GM18870 (cell line): ENCODE results near the gene HSDL1.

Experiments used
- ATAC-seq: cut with Tn5 transposase; IDR thresholded peaks from one replicate; pipeline ENCODE4 v1.9.1; 2021; ENCODE audit warnings: moderate library complexity; ENCODE audit not compliant: unreplicated experiment

The HSDL1 gene

DNA sequence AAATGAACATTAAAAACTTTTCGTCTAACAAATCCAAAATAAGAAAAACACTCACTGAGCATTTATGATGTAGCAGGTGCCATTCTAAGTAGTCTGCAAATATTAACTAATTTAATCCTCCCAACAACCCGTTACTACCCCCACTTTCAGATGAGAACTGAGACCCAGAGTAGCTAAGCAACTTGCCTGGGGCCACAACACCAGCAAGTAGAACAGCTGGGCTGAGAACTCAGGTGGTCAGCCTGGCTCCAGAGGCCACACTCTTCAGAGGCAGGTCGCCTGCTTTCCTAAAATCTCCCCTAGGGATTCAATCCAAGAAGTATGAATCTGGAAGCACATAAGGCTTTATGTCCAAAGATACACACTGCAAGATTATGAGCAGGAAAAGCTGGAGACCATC, 34.5 kb downstream of the HSDL1 start:
- ATAC-seq = no peak

DNA sequence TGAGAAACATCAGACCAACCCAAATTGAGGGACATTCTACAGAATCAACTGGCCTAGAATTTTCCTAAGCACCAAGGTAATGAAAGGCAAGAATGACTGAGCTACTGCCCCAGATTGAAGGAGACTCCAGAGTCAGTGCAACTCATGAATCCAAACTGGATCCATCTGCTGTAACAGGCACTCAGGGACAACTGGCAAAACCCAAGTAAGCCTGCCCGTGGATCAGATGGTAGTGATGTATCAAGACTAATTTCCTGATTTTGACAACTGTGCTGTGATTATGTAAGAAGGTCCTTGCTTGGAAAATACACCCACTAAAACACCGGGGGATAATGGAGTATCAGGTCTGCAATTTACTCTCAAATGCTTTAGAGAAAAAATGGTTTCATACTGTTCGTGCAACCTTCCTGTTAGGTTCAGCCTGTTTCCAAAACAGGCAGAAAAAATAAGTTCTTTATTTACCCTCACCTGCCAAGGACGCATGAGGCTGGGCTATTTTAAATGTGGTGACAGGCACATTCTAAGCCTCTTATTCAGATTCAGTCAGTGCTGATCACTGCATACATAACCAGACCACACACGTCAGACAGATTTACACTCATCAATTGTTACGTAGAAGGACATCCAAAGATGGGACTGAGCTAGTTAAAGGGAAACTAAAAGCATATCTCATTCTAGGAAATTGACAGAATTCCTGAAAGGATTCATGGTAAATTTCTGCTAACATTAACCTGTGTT, 35.2 kb downstream of the HSDL1 start:
- ATAC-seq = no peak

DNA sequence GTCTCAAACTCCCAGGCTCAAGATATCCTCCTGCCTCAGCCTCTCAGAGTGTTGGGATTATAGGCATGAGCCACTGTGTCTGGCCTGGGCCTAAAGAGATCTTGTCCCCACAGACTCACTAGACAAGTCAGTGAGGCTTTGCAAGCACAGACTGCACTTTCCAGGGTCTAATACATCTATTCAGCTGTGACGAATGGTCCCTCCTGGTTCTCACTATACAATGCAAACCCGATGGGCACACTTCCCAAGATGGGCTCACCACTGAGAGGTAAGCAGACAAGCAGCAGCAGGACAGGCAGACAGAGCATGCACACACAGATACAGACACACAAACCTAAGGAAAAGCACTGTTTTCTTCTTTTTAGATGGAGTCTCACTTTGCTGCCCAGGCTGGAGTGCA, 37.1 kb downstream of the HSDL1 start:
- ATAC-seq = no peak

DNA sequence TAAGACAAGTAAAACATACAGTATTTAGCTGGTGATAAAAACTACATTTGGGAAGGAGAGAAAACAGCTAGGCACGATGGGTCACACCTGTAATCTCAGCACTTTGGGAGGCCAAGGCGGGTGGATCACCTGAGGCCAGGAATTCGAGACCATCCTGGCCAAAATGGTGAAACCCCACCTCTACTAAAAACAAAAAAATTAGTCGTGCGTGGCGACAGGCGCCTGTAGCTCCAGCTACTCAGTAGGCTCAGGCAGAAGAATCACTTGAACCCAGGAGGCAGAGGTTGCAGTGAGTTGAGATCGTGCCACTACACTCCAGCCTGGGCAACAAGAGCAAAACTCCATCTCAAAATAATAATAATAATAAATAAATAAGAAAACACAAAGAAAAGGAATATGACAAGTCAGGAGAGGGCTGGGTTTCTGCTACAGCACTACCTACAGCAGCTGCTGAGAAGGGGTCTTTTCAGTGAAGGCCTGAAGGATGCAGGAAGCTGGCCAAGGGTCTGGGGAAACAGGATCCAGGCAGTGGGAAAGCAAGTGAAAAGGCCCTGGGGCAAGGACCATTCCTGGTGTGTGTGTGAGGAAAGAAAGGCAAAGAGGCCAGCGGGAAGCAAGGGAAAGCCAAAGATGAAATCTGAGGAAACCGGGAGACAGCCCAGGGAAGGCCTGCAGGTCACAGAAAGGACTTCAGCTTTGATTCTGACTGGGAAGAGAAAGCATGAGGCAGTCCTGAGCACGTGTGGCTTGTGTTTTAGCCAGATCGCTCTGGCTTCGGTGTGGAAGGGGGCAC, 38.8 kb downstream of the HSDL1 start:
- ATAC-seq = no peak

DNA sequence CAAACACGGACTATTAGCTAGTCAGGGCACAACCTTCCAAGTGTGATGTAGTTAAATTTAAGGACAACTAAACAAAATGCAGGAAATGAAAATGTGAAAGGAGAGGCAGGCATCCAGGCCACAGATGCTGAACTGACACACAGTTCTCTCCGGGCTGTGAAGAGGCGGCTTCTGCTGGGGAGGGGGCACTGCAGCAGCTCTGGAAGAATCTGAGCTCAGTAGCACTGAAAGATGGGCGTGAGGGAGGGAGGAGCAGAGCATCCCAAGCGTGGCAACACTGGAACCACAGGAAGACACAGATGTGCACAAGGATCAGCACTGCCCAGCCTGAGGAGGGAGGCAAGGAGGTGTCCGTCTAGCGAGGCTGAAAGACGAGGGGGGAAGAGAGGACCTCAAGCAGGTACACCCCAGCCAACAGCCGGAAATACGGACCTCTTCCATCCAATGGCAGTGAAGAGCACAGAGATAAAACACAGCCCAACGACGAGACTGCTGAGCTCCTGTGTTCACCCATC, 39.6 kb downstream of the HSDL1 start:
- ATAC-seq = no peak

DNA sequence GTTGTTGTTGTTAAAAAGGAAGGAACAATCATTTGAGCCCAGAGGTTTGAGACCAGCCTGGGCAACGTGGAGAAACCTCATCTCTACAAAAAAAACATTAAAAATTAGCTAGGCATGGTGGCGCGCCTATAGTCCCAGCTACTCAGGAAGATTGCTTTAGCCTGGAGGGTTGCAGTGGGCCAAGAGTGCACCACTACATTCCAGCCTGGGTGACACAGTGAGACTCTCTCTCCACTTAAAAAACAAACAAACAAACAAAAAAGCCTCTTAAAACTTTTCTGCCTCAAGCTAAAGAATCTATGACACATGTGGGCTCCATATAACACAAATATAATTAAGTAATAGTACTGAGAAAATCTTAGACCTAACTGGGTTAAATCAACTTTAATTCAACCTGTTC, 40.7 kb downstream of the HSDL1 start:
- ATAC-seq = no peak

DNA sequence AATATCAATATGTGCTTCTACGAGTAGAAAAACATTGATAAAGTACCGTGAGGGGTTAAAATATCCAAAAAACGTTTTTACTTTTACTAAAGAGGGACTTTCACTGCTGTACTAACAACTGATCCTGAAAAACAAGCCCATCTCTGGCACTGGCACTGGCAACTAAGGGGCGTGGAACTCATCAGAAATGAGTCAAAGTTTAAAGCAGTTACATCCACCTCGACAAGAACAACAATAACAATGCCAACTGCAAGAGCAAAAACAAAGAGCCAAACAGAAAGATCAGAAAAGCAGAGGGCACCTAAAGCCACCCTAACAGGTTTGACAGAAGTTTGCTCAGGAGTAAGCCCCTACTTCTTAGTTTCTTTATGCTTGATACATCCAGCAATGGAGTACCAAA, 41.3 kb downstream of the HSDL1 start:
- ATAC-seq = no peak

DNA sequence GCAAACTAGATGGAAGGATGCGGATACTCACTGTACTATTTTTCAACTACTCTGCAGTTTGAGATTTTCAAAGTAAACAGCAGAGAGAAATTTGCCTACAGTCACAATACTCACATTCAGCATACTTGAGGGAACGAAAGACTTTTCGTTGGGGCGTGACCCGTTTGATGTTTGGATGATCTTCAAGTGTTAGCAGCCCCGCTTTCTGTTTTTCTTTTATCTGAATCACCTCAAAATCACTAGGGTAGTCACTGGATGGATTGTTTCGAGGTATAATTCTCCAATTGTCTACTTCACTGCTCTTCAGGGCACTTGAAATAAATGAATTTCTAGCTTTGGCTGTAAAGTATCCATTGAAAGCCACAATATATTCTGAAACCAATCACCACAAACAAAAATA, 46.0 kb downstream of the HSDL1 start:
- ATAC-seq = no peak

DNA sequence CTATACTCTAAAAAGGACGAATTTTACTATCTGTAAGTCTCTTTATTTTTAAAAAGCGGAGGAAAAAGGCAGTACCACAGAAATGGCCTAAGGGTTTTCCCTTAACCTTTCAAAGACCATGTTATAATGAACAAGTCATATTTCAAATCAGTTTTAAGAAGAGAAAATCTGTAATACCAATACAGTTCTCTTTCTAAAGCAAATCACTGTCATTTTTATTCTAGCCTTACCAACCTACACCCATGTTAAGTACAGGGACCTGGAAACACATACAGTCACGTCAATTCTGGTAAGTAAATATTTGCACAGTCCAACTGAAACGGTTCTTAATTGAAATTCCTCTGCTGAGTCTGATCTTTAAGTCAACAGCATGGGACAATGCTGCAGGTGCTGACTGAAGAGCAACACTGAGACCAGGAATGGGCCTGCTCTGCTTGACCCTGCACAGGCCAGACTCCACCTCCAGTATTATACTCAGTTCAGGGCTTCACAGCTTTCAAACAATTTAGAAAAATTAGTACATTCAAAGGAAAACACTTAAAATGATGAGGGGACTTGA, 48.5 kb downstream of the HSDL1 start:
- ATAC-seq = no peak

DNA sequence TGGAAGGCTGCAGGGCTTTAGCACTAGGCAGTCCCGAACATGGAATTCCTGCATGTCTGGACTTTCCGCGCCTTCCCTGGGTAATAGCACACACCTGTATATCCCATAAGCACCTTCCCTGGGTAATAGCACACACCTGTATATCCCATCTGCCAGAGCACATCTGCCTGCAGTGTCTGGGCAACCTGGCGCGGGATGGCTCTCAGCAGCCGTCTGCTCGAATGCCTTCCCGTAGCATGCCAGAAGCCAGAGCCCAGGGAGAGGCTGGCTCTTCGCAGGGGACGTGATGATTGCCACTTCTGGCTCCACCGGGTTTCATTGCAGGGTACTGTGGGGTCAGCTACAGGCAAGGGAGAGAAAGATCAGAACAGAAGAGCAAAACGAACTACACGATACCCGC, 49.5 kb downstream of the HSDL1 start:
- ATAC-seq = no peak

DNA sequence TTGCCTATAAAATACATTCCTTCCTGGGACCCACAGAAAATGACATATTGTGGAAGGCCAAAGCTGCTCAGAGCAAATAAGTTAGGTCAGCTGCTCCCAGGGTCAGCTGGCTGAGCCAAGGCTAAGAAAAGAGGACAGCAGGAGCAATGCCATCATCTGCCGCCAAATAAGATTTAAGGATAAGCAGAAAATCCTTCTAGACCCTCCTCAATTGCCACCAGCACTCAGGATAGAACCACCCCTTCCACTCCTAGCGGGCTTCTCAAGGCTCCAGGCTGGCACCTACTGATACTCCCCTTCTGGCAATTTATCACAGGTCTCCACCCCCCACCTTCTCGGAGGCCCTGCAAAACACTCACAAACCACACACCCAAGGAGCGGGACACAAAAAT, 51.1 kb downstream of the HSDL1 start:
- ATAC-seq = no peak

DNA sequence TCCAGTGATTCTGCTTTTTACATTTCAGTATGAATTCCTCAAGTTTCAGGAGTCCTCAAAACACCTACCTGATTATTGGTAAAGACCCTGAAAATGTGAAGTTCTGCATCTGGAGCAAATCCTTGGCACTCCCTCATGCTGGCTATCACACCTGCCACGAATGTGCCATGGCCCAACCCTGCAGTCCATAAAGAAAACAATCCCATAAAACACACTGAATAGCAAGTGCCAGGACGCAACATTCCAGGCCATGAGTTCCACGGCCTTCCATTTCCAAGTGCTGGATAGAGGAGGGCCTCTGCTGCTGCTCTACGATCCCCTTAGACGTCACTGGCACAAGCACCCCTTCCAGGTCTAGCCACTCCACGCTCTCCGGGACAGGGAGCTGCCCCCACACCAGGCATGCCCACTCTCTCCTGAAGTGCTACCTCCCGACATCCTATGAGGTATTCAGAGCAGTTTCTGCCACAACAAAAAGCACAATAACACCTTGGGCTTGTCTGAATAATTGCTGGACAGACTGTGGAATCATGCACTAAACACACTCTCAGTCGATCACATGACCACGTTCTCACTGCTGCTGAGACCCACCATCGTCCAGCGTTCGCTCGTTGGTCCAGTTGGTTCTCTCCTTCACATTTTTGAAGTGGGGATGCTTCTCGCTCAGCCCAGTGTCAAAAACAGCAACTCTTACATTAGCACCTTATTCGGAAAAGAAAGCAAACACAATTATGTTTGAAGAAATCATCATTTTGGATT, 51.7 kb downstream of the HSDL1 start:
- ATAC-seq = no peak

DNA sequence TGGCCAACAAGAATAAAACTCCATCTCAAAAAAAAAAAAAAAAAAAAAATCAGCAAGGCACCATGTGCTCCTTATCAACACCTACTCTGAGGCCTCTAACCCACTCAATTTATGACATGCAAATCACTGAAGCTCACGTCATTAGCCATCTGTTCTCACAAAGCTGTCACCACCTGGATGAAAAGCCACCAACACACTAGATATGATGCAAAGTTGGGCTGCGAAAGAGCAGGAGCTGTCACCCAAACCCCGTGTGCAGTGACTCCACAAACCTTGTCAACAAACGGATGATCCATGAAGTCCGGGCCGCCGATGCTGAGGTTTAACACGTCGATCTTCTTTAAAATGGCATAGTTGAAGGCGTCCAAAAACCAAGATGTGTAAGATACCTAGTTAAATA, 53.5 kb downstream of the HSDL1 start:
- no peak for ATAC-seq

DNA sequence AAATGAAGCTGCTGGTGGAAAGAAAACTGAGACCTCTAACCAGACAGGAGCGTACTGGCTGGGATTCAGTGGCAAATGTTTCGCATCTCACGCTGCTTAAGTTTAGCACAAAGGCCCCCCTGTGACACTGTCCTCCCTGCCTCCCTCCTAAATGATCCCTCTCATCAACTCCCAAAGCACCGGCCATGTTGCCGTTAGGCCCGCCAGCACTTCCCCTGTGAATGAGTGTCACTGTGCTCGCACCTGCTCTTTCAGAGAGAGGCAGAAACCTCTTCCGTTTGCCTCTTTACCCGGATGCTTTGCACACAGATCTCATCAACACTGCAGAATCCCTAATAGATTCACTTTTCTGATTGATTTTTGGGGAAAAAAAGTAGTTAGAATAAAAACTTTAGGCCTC, 54.8 kb downstream of the HSDL1 start:
- ATAC-seq = no peak

DNA sequence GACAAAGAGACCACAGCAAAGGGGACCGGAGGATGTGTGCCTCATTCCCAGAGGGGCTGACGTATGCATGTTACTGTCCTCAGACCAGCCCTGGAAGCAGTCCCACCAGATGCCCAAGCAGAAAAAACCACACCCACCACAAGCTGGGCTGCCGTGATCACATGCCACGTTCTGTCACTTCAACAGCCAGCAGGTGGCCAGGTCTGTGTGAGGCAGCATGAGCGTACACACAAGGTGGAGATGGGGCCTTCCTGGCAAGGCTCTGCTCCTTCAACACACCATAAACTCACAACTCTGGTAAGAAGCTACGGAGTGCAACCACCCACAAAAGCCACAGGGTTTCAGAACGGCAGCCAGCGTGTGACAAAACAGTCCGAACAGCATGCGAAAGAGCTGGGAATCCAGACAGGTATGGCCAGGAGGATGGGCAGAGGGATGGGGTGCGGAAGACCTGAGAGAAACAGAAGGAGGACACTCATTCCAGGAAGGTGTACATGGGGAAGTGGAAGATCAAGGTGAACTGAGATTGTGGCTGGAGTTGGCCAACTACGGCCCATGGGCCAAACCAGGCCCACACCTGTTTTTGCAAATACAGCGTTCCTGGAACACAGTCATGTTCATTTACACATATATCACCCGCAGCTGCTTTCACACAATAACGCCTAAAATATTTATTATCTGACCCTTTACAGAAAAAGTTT, 56.1 kb downstream of the HSDL1 start:
- peak; percentile 72 for ATAC-seq

DNA sequence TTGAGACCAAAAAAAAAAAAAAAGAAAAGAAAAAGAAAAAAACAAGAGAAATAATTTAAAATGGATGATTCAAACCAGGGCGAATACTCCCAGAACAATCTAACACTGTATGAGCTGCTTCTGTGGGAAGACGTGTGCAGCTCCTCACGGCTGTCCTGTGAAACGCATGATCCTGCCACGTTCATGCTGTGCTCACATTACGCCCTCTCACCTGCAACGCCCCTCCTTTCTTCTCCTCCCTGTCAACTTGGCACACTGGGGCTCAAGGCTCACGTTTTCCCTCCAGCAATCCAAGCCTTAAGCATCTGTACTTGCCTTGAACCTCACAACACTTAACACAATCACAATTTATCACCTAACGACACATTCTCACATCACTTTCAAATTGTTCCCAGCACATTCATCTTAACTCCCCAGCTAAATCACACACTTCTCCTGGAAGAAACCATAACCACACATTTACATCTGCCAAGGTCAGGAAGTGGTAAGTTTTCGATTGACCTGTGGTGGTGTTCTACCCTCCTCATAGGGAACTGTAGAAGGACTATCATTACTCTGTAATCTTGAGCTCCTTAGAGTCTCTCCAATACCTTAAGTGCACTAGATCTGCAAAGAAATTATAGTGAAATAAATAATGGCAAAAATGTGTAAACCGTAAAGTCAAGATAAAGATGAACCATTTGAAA, 57.4 kb downstream of the HSDL1 start:
- no peak for ATAC-seq

DNA sequence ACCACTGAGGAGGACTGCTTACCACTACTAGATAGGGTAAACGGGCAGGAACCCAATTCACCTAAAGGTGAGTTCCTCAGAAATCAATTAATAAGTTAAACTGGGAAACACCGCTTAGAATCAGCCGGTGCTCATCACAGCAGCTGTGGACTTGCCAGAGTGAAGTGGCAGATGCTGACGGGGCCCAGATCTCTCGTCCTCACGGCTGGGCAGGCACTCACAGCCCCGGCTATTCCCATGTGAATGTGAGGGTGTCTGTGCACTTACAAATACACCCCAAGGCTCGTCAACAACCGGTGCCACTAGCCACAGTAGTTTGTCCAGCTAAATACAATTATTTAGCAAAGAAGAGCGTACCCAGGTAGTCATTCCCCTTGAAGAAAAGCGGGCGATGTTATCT, 58.0 kb downstream of the HSDL1 start:
- ATAC-seq = no peak

DNA sequence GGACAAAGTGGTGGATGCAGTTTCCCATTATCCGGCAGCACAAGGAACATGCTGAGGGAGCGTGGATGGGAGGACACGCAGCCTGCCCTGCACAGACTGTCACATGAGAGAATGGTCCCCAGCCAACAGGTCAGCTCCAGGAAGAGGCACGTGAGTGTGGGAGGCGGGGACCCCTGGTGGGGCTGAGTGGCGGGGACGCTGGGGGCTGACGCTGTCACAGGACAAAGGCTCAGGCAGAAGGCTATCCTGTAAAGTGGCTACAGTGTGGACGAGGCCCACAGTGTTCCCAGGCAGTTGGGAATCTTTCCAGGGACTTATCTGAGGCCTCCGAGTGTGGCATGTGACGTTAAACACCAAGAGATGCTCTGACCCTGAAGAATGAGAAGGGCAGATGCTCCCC, 58.6 kb downstream of the HSDL1 start:
- ATAC-seq = no peak

DNA sequence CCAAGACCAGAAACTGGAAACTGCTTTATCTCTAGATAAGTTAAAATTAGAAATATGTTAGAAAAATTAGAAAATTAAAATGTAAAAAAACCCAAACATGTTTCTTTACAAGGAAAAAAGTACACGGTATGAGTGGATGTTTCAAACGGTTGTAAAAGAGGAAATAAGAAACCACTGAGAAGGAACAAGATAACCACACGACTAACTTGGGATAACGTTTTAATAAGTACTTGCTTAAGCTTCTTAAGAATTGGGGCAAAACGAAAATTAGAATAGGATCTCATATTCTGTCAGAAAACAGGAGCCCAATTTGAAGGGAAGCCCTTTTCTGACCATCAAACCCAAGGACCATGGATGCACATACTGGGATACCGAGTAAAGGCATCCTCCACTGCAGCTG, 59.2 kb downstream of the HSDL1 start:
- ATAC-seq = no peak

DNA sequence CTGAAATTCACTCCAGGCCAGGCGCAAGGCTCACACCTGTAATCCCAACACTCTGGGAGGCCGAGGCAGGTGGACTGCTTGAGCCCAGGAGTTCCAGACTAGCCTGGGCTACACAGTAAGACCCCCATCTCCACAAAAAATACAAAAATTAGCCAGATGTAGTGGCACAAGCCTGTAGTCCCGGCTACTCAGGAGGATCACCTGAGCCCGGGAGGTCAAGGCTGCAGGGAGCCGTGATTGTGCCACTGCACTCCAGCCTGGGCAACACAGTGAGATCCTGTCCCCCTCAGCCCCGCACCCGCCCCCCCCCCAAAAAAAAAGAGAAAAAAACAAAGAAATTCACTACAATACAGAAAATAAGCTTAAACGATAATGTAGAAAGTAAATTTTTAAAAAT, 59.7 kb downstream of the HSDL1 start:
- ATAC-seq = no peak
